ENCODE data around the gene BRIP1. TPM values are rescaled to one million over a fixed set of nuclear protein-coding genes. Genes with fewer than 3 reads are reported as not detected.
"Not testable (repeated sequence)": the region's sequence is repeated elsewhere in the genome, so short reads cannot be mapped to it uniquely, and the experiment has no call there.

Gene BRIP1
- total RNA-seq, 1 experiment from 2014 or later, result 12.0 TPM

DNA sequence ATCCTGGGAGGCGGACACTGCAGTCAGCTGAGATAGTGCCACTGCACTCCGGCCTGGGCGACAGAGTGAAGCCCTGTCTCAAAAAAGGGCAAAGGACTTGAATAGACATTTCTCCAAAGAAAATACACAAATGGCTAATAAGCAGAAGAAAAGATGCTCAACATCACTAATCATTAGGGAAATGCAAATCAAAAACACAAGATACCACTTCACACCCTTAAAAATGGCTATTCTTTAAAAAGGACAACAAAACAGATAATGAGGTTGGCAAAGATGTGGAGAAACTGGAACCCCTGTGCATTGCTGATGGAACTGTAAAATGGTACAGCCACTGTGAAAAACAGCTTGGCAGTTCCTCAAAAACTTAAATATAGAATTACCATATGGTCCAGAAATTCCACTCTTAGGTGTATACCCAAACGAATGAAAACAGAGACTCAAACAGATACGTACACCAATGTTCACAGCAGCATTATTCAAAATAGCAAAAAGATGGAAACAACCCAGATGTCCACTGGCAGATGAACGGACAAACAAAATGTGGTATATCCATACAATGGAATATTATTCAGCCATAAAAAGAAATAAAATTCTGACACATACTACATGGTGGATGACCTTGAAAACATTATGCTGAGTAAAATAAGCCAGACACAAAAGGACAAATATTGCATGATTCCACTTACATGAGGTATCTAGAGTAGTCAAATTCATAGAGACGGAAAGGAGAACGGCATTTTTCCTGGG is 35.5 kb downstream of the BRIP1 start:
- Histone ChIP-seq H3K36me3 (replicated peaks; ENCODE audit: control insufficient read depth, insufficient read depth, low read length) (no peaks in the 10 kb centered on the region; the same call in 1 of the 2 replicates), H3K4me3 (ENCODE audit: insufficient read depth, low read depth, low read length) (no peak overlapping the region), H3K27me3 (ENCODE audit: control insufficient read depth, insufficient read depth, low read length) (no peaks in the 10 kb centered on the region)
- DNase-seq, result no peak

DNA sequence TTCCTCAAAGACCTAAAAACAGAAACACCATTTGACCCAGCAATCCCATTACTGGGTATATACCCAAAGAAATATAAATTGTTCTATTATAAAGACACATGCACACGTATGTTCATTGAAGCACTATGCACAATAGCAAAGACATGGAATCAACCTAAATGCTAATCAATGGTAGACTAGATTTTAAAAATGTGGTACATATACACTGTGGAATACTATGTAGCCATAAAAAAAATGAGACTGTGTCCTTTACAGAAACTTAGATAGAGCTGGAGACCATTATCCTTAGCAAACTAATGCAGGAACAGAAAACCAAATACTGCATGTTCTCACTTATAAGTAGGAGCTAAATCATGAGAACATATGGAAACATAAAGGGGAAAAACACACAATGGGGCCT is 36.5 kb downstream of the BRIP1 start:
- not testable (repeated sequence) for H3K4me3 ChIP-seq (ENCODE audit: insufficient read depth, low read depth, low read length); DNase-seq; H3K36me3 ChIP-seq (replicated peaks; ENCODE audit: control insufficient read depth, insufficient read depth, low read length); H3K27me3 ChIP-seq (ENCODE audit: control insufficient read depth, insufficient read depth, low read length)

DNA sequence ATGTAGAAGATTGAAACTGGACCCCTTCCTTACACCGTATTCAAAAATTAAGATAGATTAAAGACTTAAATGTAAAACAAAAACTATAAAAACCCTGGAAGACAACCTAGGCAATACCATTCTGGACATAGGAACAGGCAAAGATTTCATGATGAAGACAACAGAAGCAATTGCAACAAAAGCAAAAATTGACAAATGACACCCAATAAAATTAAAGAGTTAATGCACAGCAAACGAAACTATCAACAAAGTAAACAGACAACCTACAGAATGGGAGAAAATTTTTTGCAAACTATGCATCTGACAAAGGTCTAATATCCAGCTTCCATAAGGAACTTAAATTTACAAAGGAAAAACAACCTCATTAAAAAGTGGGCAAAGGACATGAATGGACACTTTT is 37.1 kb downstream of the BRIP1 start:
- H3K4me3 ChIP-seq (ENCODE audit: insufficient read depth, low read depth, low read length); DNase-seq; H3K36me3 ChIP-seq (replicated peaks; ENCODE audit: control insufficient read depth, insufficient read depth, low read length); H3K27me3 ChIP-seq (ENCODE audit: control insufficient read depth, insufficient read depth, low read length): not testable (repeated sequence)

DNA sequence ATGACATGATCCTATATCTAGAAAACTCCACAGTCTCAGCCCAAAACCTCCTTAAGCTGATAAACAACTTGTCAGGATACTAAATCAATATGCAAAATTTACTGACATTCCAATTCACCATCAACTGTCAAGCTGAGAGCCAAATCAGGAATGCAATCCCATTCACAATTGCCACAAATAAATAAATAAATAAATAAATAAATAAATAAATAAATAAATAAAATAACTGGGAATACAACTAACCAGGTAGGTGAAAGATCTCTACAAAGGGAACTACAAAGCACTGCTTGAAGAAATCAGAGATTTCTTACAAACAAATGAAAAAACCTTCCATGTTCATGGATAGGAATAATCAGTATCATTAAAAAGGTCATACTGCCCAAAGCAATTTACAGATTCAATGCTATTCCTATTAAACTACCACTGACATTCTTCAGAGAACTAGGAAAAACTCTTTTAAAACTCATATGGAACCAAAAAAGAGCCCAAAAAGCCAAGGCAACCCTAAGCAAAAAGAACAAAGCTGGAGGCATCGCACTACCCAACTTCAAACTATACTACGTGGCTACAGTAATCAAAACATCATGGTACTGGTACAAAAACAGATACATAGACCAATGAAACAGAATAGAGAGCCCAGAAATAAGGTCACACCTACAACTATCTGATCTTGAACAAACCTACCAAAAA is 37.7 kb downstream of the BRIP1 start:
- Histone ChIP-seq H3K4me3 (ENCODE audit: insufficient read depth, low read depth, low read length) (no peak overlapping the region), H3K27me3 (ENCODE audit: control insufficient read depth, insufficient read depth, low read length) (no peaks in the 10 kb centered on the region), H3K36me3 (replicated peaks; ENCODE audit: control insufficient read depth, insufficient read depth, low read length) (no peaks in the 10 kb centered on the region; the same call in 1 of the 2 replicates)
- DNase-seq, result no peak

DNA sequence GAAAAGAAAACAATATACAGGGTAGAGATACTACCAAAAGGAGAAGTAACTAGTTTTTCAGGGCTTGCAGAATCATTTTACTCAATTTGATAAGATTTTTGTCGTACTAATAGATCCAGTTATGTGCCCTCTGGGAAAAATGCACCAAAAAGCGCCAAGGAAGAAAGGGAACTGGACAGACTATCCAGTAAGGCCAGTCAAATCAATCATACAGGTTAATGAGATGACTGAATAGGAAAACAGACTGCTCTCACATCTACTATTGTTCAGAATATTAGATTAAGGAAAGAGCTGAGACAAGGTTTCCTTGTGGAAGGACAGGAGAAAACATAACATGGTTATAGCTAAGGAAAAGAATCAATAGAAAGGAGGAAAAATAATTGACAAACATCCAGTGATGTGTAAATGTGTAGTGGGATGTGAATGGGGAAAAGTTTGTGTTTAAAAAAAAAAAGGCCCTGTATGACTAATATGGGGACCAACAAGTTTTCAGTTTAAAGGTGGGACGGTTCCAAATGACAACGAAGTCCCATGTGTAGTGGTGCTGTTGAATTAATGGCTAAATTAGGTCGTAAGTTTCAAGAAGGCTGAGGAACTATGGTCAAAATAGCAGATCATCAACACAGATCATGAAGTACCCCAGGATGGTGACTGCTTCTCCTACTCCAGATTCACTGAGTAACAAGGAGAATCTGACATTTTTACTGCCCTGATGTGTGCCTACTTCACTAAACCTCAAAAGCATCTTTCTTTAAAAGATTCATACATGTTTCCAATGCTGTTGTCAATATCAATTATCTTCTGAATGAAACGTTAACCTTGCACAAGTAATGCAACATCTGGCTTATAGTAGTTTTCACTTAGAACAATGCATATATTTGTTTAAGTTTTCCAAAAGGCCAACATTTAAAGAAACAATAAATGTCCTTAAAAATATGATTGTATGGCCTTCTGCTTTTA is 40.7 kb downstream of the BRIP1 start:
- Histone ChIP-seq H3K27me3 (ENCODE audit: control insufficient read depth, insufficient read depth, low read length) (no peaks in the 10 kb centered on the region), H3K4me3 (ENCODE audit: insufficient read depth, low read depth, low read length) (no peak overlapping the region), H3K36me3 (replicated peaks; ENCODE audit: control insufficient read depth, insufficient read depth, low read length) (no peaks in the 10 kb centered on the region)
- DNase-seq, result no peak

DNA sequence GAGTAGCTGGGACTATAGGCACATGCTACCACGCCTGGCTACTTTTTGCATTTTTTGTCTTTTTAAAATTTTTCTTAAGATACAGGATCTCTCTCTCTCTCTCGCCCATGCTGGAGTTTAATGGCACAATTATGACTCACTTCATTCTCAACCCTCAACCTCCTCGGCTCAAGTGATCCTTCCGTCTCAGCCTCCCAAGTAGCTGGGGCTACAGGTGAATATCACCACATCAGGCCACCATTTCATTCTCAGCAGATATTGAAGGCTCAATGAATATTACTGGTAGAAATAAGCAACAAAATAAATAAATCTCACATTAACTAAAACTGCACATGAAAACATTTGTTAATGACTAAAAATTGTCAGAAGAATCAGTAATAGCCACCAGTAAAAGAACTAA is 41.7 kb downstream of the BRIP1 start:
- no peak for DNase-seq
- no peaks in the 10 kb centered on the region for H3K36me3 ChIP-seq (replicated peaks; ENCODE audit: control insufficient read depth, insufficient read depth, low read length)
- H3K4me3 ChIP-seq (ENCODE audit: insufficient read depth, low read depth, low read length), result no peak overlapping the region
- no peaks in the 10 kb centered on the region for H3K27me3 ChIP-seq (ENCODE audit: control insufficient read depth, insufficient read depth, low read length)

DNA sequence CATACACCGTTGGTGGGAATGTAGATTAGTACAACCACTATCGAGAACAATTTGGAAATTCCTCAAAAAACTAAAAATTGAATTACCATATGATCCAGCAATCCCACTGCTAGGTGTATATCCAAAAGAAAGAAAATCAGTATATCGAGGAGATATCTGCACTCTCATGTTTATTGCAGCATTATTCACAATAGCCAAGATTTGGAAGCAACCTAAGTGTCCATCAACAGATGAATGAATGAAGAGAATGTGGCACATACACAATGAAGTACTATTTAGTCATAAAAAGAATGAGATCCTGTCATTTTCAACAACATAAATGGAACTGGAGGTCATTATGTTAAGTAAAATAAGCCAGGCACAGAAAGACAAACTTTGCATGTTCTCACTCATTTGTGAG is 44.1 kb downstream of the BRIP1 start:
- H3K4me3 ChIP-seq (ENCODE audit: insufficient read depth, low read depth, low read length); H3K27me3 ChIP-seq (ENCODE audit: control insufficient read depth, insufficient read depth, low read length); H3K36me3 ChIP-seq (replicated peaks; ENCODE audit: control insufficient read depth, insufficient read depth, low read length); DNase-seq: not testable (repeated sequence)

DNA sequence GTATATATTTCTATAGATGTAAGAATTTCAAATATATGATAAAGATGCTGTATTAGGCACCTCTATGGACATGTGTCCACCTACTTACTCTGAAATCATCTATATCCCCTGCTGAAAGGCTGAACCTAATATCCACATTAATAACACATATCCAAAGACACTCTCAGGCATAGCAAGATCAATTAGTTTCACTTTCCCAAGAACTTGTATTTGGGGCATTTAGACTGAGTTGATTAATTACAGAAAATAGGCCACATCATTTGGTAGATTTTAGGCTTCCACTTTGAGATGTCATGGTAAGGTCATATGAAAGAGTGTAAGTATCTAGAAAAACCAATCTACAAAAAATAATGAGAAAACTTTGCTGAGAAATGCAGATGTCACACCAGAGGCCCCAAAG is 45.1 kb downstream of the BRIP1 start:
- Histone ChIP-seq H3K27me3 (ENCODE audit: control insufficient read depth, insufficient read depth, low read length) (no peaks in the 10 kb centered on the region), H3K4me3 (ENCODE audit: insufficient read depth, low read depth, low read length) (no peak overlapping the region), H3K36me3 (replicated peaks; ENCODE audit: control insufficient read depth, insufficient read depth, low read length) (no peaks in the 10 kb centered on the region)
- no peak for DNase-seq

DNA sequence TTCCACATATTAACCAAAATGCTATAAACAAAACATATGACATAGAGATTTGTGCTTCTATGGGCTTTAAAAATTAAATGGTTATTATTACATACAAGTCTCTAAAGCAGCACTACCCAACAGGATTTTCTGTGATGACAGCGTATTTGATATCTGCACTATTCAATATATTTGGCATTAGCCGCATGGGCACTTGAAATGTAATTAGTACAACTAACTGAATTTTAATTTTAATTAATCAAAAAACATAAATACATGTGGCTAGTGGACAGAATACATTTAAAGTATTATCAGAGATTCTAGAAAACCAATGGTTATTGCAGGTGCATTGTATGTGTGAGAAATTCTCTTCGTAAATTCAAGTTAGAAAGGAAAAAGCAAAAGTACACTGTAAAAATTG is 45.9 kb downstream of the BRIP1 start:
- no peaks in the 10 kb centered on the region for H3K27me3 ChIP-seq (ENCODE audit: control insufficient read depth, insufficient read depth, low read length)
- no peak overlapping the region for H3K4me3 ChIP-seq (ENCODE audit: insufficient read depth, low read depth, low read length)
- DNase-seq, result no peak
- H3K36me3 ChIP-seq (replicated peaks; ENCODE audit: control insufficient read depth, insufficient read depth, low read length), result no peaks in the 10 kb centered on the region

DNA sequence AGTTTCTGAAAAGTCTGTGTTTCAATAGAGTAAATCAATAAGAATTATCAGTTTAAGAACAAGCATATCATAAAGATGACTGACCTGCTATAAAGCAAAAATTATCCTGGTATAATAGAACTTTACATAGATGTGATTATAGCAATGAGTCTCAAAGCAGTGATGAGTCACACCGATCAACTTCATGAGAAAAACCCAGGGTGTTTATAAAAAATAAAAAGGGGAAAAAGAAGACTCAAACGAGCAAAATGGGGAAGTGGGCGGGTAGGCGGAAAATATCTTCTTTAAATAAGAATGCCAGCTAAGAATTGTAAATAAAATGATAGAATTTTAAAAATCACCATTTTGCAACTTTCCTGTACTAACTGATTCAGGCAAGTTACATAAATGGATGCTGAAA is 46.8 kb downstream of the BRIP1 start:
- no peak overlapping the region for H3K4me3 ChIP-seq (ENCODE audit: insufficient read depth, low read depth, low read length)

DNA sequence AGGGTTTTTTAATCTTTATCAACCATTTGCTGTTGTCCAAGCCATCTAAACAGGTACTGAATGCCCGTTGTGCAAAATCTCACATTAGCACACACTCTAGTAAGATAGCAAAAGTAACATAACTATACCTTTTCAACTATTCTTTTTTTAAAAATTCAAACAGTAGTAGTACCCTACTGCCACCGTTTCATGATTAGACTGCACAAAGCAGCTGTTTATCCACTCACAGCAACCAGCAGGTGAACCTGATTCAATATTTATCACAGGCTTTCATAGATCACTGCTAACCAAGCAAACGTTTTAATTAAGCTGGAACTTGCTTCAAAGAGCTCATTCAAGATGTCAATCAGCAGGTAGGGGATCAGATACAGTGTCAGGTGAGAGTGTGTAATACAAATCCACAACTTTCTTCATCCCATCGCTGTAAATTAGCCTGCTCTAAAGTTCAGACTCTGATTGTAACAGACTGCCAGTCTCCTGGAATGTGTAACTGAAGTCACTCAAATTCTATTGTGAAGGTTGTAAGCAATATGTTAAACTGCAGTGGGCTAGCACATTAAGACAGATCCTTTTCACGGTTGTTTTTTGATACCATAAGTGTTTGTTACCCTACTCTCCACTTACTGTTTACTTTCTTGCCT is 47.3 kb downstream of the BRIP1 start:
- H3K27me3 ChIP-seq (ENCODE audit: control insufficient read depth, insufficient read depth, low read length), result no peaks in the 10 kb centered on the region
- H3K4me3 ChIP-seq (ENCODE audit: insufficient read depth, low read depth, low read length), result no peak overlapping the region
- no peak for DNase-seq
- H3K36me3 ChIP-seq (replicated peaks; ENCODE audit: control insufficient read depth, insufficient read depth, low read length), result no peaks in the 10 kb centered on the region; the same call in 1 of the 2 replicates

More for the DNA sequence above, 46.8 kb downstream of the BRIP1 start:
- H3K27me3 ChIP-seq (ENCODE audit: control insufficient read depth, insufficient read depth, low read length), result no peaks in the 10 kb centered on the region
- no peak for DNase-seq
- no peaks in the 10 kb centered on the region for H3K36me3 ChIP-seq (replicated peaks; ENCODE audit: control insufficient read depth, insufficient read depth, low read length)

DNA sequence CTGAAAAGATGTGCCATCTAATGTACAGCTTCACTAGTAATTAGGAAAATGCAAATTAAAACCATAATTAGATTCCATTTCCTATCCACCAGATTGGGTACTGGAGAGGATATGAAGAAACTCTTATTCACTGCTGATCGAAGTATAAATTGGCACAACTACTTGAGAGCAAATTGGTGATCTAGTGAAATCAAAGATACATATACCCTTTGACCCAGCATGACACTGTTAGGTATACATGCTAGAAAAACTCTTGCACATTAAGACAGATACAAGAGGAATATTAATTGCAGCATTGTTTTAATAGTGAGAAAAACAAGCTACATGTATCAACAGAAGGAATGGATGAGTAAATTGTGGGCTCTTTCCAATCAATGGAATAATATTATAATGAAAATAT is 48.8 kb downstream of the BRIP1 start:
- Histone ChIP-seq H3K36me3 (replicated peaks; ENCODE audit: control insufficient read depth, insufficient read depth, low read length) (no peaks in the 10 kb centered on the region; the same call in 1 of the 2 replicates), H3K4me3 (ENCODE audit: insufficient read depth, low read depth, low read length) (no peak overlapping the region), H3K27me3 (ENCODE audit: control insufficient read depth, insufficient read depth, low read length) (no peaks in the 10 kb centered on the region)
- DNase-seq, result no peak

DNA sequence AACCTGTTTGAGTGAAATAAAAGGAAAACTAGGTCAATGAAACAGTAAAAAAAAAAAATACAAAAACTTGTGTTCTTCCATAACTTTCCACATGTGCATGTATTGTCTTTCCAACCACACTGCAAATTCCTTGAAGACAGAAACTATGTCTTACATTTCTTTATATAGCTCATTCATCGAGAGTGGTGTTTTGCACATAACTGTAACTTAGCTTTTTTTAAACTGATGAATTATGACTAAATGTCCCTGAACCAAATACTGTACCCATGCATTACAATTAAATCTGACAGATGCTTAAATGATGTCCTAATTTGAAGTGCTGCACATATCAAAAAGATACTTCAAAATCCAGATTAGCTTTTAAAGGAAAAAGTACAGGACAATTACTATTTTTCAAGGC is 50.1 kb downstream of the BRIP1 start:
- H3K27me3 ChIP-seq (ENCODE audit: control insufficient read depth, insufficient read depth, low read length), result no peaks in the 10 kb centered on the region
- no peaks in the 10 kb centered on the region; the same call in 1 of the 2 replicates for H3K36me3 ChIP-seq (replicated peaks; ENCODE audit: control insufficient read depth, insufficient read depth, low read length)
- no peak for DNase-seq
- H3K4me3 ChIP-seq (ENCODE audit: insufficient read depth, low read depth, low read length), result no peak overlapping the region

DNA sequence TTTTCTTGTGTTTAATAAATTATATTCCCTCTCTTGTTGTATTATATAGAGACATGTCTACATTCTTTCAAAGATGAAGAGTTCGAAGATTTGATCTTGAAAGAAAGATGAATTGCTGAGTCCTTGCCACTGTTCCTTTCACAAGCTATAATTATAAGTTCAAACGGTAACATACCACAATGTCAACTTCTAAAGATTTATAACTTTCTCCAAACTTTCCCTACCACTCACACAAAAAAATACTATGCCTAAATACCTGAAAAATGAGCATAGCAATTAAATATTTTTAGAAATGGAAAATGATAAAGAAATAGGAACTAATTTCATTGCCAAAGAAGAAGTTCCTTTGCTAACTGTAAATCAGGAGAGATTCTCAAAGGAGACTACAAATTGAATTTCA is 50.6 kb downstream of the BRIP1 start:
- H3K27me3 ChIP-seq (ENCODE audit: control insufficient read depth, insufficient read depth, low read length), result no peaks in the 10 kb centered on the region
- no peak overlapping the region for H3K4me3 ChIP-seq (ENCODE audit: insufficient read depth, low read depth, low read length)
- H3K36me3 ChIP-seq (replicated peaks; ENCODE audit: control insufficient read depth, insufficient read depth, low read length), result no peaks in the 10 kb centered on the region; the same call in 1 of the 2 replicates
- no peak for DNase-seq
